ENCODE measurements around the gene PTOV1.

PTOV1 gene

DNA sequence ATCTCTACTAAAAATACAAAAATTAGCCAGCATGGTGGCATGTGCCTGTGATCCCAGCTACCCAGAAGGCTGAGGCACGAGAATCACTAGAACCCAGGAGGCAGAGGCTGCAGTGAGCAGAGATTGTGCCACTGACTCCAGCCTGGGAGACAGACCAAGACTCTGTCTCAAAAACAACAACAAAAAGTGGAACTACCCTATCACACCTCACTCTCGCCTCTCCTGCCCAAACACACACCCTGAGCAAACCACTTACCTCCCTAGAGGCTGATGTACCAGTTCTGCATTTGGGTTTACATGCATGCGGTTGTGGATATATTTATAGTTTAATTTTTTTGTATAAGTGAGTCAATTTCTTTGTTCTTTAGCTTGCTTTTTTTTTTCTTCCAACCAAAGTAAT lies 7.7 kb upstream of the PTOV1 start:
- DNase-seq (ENCODE audit: low read depth, low spot score), result no peak

DNA sequence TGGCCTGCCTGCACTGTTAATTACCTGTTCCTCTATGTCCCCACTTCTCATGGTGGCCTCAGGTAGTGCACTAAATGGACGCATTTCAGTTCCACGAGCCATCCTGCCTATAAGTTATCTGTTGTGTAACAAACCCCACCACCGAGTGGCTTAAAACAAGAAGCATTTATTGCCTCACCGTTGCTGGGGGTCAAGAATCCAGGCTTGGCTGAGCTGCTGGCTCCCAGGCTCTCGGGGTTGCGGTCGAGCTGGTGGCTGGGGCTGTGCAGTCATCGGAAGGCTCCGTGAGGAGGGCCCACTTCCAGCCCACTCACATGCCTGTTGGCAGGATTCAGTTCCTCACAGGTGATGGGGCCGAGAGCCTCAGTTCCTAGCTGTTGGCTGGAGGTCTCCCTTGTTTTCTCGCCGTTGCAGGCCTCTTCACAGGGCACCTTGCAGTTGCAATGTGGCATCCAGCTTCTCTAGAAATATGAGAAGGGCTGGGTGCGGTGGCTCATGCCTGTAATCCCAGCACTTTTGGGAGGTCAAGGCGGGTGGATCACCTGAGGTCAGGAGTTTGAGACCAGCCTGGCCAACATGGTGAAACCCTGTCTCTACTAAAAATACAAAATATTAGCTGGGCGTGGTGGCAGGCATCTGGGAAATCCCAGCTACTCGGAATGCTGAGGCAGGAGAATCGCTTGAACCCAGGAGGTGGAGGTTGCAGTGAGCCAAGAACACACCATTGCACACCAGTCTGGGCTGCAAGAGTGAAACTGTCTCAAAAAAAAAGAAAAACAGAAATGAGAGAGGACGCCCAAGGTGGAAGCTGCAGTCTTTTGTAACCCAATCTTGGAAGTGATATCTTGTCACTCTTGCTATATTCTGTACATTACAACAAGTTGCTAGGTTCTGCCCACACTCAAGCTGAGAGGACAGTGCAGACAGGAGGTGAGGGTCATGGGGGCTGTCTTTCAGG lies 6.5 kb upstream of the PTOV1 start:
- no peak for DNase-seq (ENCODE audit: low read depth, low spot score)

DNA sequence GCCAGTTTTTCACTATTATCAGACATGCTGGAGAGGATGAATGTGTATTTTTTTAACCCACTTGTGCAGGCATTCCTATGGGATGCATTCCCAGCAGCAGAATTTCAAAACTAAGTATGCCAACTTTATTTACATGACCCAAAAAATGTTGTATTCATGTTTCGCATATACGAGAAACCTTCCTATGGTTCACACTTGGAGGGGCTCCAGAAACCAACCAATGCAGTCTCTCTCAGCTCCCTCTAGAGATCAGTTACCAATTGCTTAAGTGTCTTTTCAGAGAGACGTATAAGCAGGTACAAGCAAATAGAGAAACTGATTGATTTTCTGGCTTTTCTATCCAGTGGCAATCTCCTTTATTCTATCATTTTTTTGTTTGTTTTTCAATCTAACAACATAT lies 5.5 kb upstream of the PTOV1 start:
- DNase-seq (ENCODE audit: low read depth, low spot score), result no peak

DNA sequence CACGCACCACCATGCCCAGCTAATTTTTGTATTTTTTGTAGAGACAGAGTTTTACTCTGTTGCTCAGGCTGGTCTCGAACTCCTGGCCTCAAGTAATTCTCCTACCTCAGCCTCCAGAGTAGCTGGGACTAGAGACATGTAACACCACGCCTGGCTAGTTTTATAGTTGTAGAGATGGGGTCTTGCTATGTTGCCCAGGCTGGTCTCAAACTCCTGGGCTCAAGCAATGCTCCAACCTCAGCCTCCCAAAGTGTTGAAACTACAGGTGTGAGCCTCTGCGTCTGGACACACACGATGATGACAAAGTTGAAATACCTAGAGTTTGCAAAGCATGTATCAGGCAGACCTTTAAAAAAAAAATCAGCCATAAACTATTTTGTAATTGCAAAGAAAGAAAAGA lies 4.6 kb upstream of the PTOV1 start:
- no peak for DNase-seq (ENCODE audit: low read depth, low spot score)

DNA sequence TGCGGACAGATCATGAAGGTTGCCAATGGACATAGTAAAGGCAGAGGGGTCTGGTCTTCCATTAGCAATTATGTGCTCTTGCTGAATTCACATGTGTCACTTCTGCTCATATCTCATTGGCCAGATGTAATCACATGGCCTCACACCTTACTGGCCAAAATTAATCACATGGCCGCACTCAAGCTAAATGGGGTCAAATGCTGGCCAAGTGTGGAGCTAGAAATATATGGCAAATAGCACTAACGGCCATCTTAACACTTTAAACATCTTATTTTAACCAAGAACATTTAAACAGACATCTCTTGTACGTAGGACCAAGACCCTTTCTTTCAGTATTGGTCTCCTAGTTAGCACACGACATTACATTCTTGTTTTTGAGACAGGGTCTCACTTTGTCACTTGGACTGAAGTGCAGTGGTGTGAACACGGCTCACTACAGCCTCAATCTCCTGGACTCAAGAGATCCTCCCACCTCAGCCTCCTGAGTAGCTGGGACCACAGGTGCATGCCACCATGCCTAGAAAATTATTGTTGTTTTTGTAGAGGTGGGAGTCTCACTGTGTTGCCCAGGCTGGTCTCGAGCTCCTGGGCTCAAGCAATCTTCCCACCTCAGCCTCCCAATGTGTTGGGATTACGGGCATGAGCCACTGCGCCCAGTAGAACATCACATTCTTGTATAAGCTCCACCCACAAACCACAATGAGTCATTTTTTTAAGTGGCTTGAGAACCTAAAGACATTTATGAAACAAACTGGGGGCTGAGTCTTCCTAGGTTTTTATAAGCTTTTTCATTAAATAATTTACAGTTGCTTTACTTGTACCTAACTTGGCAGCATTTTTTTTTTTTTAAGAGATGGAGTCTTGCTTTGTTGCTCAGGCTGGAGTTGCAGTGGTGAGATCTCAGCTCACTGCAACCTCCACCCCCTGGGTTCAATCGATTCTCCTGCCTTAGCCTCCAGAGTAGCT lies 2.9 kb upstream of the PTOV1 start:
- no peak for DNase-seq (ENCODE audit: low read depth, low spot score)

DNA sequence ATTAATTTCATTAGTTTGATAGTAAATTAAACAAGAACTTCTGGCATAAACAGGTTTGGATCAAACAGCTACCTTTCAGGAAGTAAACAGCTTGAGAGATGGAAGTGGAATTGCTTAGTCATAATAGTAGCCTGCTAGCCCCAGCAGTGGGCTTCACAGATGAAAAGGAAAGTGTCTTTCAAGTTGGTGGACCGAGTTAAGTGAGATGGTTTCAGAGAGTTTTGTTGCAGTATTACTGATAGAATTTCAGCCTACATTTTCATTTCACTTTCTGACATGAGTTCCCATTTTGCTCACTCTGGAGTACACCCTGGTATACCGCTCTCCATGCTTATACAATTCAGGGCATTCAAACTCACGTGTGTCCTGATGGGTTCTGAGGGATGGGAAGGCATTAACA lies 2.0 kb upstream of the PTOV1 start:
- no peak for DNase-seq (ENCODE audit: low read depth, low spot score)

DNA sequence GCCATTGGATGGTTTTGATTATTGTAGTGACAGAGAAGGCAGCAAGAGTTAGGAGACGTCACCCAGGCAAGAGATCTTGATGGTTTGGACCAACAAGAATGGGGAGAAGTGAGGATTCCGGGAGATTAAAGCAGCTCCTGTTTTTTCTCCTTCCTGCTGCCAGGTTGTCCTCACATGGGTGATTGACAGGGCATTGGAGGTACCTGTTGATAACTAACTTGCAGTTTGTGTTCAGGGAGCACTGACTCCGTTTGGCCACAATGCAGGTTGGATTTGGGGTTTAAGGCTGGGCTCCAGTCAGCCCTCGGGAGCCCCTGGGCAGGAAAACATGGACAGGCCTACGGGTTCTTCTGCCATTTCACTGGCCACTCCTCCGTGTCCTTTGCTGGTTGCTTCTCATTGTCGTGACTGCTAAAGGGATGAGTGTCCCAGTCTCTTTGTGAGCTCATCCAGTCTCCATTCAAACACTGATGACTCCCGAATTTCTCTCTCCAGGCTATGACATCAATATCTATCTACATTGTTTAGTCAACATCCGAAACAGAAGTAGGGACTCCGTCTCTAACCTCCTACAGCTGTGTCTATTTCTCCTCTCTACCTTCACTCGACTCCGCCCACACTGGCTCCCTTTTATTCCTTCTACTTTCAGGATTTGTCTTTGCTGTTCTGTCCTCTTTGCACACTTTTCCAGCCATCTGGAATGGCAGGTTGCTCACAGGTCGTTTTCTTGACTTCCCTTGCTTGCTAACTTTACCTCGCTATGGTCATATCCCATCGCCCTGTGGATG lies 1.3 kb upstream of the PTOV1 start:
- DNase-seq (ENCODE audit: low read depth, low spot score), result no peak

DNA sequence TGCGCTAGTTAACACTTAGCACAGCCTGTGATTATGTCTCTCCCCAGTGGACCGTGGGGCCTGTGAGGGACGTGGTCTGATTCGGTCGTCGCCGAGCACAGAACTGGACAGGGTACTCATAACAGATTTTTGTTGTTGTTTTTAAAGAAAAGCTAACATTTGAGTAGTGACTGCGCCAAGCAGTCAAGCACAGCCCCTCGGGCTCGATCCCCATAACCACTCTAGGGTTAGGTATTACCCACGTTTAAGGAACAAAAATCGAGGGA lies 805 bp upstream of the PTOV1 start:
- no peak for DNase-seq (ENCODE audit: low read depth, low spot score)

DNA sequence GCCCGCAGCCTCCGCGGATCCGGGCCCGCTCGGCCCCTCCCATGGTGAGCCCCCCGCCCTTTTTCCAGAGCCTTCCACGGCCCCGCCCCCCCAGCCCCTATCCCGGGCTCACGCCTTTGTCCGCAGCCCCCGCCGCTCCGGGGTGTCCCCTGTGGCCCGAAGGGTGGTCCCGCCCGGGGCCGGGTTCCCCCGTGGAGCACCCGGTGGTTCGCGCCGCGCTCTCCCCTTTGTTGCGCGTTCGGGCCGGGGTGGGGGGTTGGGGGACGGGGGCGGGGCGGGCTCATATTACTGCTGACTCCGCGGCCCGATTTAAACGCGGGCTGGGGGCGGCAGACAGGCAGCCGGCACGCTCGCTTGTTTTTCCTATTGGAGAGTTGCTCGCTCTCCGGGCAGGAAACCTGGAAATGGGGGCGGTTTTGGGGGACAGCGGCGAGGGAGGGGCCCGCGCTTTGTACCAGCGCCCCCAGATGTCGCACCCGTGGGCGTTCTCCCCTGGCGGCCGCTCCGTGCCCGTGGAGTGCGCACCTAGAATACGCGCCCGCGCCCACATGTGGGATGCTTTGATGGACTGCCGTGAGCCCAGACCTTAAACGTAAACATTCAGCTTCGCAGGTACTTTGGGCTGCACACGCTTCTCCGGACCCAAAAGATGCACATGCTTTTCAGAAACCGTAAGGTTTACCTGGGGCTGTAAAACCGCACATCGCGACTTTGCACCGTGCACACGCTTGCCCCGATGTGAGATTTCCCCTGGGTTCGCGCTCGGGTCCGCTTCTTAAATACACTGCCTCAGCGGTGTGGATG lies 699 bp downstream of the PTOV1 start:
- no peak for DNase-seq (ENCODE audit: low read depth, low spot score)

DNA sequence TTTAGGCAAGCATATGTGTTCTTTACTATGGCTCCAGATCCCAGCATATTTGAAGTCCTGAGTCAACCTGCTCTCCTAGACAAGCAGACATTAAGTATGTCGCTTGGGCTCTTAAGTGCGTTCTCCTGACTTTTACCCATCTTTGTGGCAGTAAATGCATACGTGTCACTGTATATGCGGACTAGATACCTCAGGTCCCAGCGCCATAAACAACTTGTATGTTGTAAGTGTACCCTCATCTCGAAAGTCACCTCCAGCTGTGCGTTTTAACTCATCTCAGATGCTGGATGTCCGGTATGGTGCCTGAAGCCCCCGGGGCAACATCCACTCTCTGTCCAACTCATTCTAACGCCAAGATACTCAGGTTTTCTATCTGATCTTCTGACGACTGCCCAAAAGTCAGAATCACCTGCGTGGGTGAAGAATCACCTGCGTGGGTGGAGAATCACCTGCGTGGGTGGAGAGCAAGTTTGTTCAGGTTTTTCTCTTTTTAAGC lies 1.7 kb downstream of the PTOV1 start:
- DNase-seq (ENCODE audit: low read depth, low spot score), result no peak

DNA sequence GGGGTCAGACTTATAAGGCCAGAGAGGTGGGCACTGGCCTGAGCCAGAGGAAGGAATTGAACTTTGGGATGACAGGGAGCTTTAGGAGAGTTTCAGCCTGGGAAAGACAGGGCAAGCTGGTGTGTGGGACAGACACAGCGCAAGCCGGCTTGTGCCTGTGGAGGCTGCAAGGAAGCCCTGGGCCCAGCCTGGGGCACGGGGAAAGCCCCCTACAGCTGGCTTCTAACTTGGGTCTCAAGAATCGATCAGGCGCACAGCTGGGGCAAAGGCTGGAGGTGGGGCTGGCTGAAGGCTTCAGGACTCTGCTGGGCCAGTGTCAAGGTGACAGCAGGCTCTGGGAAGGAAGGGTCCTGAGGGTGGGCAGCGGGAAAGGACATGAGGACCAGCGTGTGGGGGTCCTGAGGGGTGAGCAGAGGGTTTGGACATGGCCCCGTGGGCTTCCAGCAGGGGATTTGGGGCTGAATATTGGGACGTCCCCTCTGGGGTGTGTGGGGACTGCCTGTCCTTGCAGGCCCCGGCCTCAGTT lies 3.0 kb downstream of the PTOV1 start:
- no peak for DNase-seq (ENCODE audit: low read depth, low spot score)

DNA sequence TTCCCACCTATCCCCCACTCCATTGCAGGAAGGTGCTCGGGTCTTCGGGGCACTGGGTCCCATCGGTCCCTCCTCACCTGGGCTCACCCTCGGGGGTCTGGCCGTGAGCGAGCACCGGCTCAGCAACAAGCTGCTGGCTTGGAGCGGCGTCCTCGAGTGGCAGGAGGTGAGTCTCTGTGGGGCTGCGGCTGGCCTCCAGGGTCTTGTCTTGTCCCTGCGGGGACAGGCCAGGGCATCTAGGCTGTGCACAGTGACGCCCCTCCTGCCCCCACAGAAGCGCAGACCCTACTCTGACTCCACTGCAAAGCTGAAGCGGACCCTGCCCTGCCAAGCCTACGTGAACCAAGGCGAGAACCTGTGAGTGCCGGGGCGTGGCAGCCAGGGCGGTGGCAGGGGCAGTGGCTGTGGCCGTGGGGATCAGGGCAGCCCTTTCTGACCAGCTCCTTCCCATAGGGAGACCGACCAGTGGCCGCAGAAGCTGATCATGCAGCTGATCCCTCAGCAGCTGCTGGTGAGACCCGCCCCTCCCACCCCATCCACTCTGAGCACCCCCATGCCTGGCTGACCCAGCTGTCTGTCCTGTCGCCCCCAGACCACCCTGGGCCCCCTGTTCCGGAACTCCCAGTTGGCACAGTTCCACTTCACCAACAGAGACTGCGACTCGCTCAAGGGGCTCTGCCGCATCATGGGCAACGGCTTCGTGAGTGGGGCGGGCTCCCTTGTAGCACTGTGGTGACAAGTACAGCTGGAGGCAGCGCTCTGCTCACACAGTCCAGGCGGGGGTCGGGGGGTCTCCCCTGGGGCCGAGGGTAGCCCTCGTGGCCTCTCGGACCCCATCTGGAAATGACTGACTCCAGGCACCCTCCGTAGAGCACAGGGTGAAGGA lies 3.7 kb downstream of the PTOV1 start:
- DNase-seq (ENCODE audit: low read depth, low spot score), result no peak

DNA sequence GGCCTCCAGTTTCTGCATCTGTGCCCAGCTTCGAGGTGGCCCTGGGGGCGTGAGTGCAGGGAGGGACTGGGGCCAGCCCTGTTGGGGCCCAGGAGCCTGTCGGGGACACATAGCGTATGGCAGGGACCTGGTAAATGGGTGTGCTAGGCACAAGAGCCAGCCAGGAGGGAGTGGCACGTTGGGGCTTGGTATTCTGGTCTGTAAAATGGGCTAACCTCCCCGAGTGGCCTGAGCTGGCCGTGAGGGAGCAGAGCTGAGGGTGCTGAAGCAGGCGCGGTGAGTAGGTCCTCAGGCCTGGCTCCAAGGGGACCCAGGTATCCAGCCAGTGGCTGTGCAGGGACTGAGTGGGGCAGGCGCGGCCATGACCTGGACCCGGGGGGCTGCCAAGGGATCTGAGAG lies 4.3 kb downstream of the PTOV1 start:
- DNase-seq (ENCODE audit: low read depth, low spot score), result no peak

DNA sequence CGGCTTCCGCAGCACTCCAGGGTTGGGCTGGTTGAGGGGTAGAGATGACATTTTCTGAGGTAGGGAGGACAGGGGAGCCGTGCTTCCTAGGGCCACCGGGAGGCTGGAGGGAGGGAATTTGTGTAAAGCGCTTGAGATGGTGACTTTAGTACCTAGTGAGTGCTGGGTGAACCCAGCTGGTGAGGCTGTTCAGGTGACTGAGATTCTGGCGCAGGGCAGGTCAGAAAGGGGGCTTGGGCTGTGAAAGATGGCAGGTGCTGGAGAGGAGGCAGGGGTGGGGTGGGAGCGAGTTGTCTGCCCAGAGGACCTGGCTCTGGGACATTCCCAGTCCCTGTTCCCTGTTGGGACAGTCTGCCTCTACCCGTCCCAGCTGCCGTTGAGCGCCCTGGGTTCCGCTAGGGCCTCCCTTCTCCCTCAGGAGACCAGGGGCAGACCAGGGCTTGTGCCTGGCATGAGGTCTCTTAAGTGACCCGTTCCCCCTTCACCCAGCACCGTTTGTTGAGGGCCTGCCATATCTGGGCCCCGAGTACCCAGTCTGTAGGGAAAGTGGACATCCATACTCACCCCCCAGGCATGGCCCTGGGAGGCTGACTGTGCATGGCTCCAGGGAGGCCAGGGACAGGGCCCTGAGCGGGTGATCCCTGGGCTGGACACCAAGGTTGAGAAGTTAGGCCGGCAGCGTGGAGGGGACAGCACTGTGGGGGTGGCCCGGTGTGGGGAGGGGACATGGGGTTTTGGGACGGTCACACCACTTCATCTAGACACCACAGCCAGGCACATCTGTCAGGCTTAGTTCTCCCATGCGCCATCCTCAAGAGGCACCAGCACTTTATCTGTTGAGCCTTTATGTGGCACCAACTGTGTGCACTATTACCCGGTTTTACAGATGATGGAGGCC lies 5.0 kb downstream of the PTOV1 start:
- DNase-seq (ENCODE audit: low read depth, low spot score), result no peak

DNA sequence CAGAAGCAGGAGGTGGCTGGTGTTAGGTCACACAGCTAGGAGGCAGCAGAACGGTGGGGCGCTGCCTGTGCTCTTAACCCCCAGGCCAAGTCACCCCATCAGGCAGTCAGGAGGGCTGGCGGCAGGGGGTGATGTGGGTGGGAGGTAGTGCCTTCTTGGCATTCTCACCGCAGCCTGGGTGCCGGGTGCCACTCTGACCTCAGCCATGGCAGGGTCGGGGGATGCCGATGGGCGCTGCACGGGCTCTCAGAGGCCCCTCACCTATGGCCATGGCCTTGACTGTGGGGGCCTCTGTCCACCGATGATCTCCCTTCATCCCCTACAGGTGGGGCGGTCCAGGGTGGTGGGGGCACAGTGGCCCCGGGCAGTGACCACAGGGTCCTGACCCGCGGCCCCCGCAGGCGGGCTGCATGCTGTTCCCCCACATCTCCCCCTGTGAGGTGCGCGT lies 5.6 kb downstream of the PTOV1 start:
- DNase-seq (ENCODE audit: low read depth, low spot score), result no peak

DNA sequence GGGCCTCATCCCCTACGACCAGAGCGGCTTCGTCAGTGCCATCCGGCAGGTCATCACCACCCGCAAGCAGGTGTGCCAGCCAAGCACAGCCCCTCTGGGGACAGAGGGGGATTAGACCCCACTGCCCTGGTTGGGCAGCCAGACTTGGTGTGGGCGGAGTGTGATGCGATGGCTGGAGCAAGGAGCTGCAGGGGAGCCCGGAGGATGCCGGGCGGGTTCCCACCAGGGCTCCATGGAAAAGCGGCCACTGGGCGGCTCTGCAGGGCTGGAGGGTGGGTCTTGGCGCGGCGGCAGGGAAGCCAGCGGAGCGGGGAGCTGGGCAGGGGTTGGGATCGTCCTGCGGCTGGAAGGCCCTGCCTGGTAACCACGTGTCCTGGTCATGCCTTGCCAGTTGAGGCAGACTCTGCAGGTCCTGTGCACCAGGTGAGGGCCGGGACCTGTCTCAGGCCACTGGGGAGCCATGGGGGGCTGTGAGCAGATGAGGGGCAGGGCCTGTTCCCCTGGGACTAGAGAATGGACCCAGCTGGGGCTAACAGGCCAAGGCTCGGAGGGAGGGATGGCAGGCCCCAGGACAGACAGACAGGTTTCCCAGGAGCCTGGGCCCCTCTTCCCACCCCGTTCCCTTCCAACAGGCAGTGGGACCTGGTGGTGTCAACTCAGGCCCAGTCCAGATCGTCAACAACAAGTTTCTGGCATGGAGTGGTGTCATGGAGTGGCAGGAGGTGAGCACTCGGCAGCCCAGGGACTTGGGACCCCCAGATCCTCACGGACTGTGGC lies 6.3 kb downstream of the PTOV1 start:
- DNase-seq (ENCODE audit: low read depth, low spot score), result no peak

DNA sequence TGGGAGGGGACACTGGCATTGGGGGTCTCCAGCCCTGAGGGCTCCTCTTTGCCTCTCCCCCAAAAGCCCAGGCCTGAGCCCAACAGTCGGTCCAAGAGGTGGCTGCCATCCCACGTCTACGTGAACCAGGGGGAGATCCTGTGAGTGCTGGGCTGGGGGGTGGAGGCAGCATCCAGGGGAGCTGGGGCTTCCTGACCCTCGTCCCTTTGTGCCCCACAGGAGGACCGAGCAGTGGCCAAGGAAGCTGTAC lies 6.8 kb downstream of the PTOV1 start:
- DNase-seq (ENCODE audit: low read depth, low spot score), result no peak

Measured in iPS DF 19.7 (cell line).